GM19025 (cell line): Measurements from ENCODE around the gene CP.
A peak's percentile ranks its signal among the peaks of the same experiment; 100 is the strongest.

Experiments
- ATAC-seq: cut with Tn5 transposase; IDR thresholded peaks from one replicate; pipeline ENCODE4 v1.9.1; 2021; ENCODE audit warnings: mild to moderate bottlenecking, low read depth, moderate library complexity; ENCODE audit not compliant: unreplicated experiment

CP gene

GRCh38 chr3:149129326-149130205 is 92.1 kb downstream of the CP start, which contains the start of gene HPS3:
Gene HPS3 (plus strand): TSS chr3:149129638. CDS start chr3:149129724, 86 bp downstream.
- peak; percentile 93 for ATAC-seq

GRCh38 chr3:149128821-149129220 is 92.8 kb downstream of the CP start:
- ATAC-seq, result no peak

GRCh38 chr3:149122721-149123578 is 98.7 kb downstream of the CP start:
- no peak for ATAC-seq
